ENCODE measurements around the gene RALGAPB.

DNA sequence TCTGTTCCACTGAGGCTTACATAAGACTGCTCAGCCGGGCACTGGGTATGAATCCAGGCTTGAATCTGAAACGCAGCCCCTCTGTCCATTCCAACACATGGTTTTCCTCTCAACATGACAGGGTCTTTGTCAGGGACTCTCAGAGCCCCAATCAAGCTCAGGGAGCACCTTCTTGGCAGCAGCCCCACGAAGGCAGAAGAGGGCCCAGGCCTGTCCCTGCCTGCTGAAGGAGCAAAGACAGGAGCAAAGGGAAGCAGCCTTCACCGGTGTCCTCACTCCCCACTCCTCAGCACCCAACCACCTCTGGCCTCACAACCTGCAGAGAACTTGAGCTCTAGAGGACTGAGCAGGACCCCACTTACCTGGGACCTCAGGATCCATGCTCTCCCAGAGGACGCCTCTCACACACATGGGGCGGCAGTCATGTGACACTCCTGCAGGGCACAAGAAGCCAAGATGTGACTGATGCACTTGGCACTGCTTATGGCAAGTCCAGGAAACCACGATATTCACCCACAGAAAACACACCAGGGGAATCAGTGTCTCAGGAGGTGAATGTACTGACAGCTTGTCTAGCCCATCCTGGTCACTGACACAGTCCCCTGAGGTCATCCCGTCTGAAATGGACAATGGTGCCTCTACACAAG, 41.8 kb upstream of the RALGAPB start:
- TF ChIP-seq CTCF (conservative IDR thresholded peaks at IDR 0.05; ENCODE audit: low read depth, low read length) = no peak
- no peak for TF ChIP-seq EZH2phosphoT487 (IDR thresholded peaks at IDR 0.05; ENCODE audit: borderline replicate concordance, low read length)
